HG03039 (cell line): ENCODE measurements around the gene NCK2.
A peak's percentile ranks its signal among the peaks of the same experiment; 100 is the strongest.

ENCODE experiments used
- ATAC-seq: cut with Tn5 transposase; IDR thresholded peaks from one replicate; pipeline ENCODE4 v1.9.1; 2021; ENCODE audit warnings: mild to moderate bottlenecking, moderate library complexity; ENCODE audit not compliant: unreplicated experiment

Gene NCK2

DNA sequence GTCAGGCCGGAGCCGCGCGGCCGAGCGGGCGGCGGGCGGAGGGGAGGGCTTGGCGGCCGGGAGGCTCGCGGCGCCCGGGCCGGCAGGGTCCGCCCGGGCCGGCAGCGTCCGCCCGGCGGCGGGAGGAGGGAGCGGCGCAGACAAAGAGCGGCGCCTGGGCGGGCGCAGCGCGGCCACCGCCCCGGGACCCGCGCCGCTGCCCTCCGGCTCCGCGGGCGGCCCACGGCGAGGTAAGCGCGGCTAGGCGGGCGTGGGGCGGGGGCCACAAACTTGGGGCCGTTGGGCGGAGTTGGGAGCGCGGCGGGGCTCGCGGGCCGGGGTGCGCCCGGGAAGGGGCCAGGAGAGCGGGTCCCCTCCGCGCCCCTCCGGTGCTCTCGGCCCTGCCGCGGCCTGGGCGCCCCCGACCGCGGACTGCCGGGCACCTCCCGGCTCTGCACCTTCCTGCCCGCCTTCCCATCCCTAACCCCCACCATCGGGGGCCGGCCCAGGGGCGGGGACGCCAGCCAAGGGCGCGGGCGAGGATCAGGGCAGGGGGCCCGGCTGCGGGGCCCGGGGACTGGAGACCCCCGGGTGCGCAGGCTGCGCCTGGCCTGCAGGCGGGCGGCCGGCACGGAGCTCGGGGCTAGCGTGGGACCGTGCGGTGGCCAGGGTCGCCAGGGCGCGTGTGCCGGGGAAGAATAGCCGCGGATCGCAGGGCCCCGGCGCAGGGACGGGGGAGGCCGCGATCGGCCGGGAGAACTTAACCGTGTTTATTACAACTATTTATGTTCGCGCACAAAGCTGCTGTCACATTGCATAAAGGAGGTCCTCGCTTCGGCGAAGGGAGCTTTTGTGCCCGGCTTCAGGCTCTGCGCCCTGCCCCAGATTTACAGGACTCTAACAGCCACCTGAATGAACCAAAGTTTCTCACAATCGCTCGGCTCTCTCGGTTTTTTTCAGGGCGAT lies at the start of gene NCK2:
Gene NCK2 (plus strand): TSS at position 4 of the 945 bp plus-strand sequence. CDS start 110,152 bp downstream, outside the sequence.
- ATAC-seq: peak; percentile 12

GRCh38 chr2:105697781-105698449 lies 46.8 kb upstream of the NCK2 start:
- no peak for ATAC-seq

- ATAC-seq: no peak
Measured at GRCh38 chr2:105698820-105699219, 45.9 kb upstream of the NCK2 start.

DNA sequence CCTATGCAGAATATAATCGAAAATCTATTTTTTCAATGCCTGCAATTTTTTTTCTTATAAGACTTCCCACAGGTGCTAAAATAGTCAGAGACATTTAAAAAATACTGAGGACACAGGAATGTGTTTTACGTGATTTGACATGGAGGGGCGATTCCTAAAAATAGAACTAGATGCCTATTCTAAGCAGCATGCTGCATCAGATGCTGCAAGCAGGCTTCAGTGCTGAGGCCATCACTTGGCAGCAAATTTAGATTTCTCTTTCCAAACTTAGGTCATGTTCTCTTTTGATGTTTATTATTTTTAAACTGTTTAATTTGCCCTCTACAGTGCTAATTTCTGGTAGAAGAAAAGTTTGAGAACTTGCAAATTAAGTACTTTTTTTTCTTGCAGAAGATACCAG lies 43.7 kb upstream of the NCK2 start:
- no peak for ATAC-seq

DNA sequence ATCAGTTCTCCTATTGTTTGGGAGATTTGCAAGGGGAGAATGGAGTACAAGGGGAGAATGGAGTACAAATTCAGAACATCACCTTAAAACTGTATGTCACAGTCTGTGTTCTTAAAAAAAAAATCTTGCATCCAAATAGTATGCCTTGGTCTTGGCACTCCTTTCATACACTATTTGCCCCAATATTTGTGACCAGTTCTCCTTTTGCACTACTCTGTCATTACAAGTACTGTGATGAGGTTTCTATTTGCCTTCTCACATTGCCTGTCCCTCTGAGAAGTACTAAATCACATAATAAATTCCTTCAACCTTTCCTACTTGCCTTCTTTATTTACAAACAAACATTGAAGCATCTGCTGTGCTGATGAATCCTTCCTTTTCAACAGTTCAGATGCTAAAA lies 36.0 kb upstream of the NCK2 start:
- no peak for ATAC-seq

- ATAC-seq: no peak
Measured at GRCh38 chr2:105711394-105711793, 33.3 kb upstream of the NCK2 start.

DNA sequence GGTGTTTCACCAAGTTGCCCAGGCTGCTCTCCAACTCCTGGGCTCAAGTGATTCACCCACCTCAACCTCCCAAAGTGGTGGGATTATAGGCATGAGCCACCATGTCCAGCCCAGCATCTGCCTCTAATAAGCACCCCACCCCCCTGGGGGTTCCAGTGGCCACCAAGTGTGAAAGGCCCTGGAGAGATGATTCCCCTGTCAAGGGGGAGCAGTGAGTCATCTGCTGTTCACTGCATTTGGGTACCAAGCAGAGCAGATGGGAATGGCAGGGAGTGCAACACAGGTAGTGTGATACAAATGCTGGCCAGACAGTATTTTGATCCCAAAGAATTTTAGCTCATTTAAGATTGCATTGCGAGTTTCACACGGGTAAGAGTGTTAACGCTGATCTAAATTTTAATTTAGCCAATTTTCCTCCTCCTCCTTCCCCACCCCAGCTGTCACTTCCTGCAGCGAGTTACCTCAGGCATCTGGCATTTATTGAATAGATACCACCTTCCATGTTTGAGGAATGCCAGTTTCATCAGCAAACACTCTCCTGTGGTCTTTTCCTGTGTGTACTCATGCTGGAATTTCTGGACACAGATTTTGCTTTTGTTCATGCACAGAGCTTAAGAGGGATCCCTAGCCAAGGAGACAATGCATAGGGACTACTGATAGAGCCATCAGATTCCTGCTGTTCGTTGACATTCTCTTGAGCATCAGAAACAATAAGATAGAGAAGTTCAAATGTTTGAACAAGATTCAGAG lies 32.4 kb upstream of the NCK2 start:
- no peak for ATAC-seq

DNA sequence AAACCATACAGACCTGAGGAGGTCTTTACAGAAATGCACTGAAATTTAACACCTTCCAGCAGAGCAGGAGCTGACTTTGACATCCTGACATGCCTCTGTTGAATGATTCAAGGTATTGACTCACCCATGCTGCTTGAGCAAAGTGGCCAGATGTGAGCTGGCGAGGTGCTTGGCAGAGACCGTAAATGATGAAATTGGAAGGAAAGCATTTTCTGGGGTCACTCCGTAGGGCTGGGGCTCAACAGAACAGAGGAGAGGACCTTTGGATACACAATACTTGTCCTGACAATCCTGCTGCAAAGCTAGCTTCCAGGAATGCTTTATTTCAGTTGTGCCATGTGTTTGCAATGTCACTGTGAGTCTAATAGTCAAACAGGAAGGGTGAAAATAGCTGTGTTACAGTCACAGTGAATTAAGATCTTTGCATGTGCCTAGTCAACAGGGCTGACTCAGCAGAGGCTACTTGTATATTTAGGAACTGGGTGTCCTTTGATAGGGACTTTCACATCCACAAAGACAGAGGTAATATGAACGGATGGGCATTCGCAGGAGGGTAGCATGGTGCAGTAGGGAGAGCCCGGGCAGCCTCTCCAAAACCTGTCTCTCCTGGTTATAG lies 31.6 kb upstream of the NCK2 start:
- ATAC-seq: no peak

DNA sequence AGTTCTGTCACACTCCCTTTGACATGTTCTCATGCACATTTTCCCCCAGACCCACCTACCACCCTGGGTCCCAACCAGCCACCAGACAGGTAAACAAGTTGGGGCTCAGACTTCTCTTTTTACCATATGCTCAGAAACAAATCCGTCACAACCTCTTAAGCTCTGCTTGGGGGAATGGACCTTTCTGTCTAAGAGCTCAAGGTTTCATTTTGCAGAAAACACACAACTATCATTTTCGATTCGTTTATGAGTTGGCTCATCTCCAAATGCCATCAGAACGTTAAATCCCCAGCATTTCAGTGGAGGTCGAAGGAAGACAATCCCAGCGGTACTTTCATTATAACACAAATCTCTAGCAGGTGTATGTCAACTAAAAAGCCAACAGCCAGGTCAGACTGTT lies 30.6 kb upstream of the NCK2 start:
- ATAC-seq: no peak

DNA sequence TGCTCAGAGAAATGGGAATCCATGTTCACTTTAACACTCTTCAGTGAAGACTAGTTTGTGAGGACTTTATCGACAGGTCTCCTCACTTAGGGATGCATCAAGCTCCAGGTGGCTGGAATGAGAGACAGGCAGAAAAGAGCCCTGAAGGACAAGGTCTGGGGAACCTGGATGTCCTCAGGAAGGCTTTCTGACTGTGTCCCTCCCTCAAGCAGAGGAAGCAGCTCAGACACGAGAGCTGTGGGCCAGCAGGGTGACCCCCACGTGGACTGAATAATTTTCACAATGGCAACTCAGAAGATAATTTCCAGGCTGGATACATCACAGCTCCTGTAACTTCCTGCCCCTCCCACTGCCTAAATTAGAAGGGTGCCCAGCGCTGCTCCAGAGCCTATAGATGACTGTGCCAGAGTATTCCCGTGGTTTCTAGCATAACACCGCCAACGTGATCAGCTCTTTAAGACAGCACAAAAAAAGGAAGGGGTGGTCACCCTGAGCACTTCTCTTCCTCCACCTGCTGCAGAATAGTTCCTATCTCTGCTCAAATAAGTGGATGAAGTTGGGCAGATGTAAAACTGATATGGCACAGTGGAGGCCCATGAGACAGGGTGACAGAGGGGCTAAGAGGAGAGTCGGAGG lies 25.7 kb upstream of the NCK2 start:
- no peak for ATAC-seq

- ATAC-seq: no peak
Measured at GRCh38 chr2:105721991-105722511, 22.7 kb upstream of the NCK2 start.

- ATAC-seq: no peak
Measured at GRCh38 chr2:105722726-105723297, 21.9 kb upstream of the NCK2 start.

GRCh38 chr2:105723431-105723830 lies 21.3 kb upstream of the NCK2 start:
- ATAC-seq: no peak

DNA sequence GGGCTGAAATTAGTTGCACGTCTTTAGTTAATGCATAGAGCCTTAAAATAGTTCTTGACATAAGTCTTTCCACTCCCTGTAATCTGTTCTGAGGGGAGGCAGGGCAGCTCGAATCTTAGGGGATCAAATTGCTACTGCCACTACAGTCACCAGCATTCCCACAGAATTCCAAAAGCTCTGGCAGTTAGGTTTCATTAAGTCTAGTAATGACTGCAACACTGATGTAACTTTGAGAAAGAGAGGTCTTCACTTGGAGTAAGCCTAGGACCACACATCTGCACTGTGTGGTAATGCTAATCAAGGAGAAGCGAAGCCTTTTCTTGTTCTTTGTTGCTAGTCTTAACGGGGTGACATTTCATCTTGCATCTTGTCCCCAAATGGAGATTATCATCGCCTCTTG lies 19.3 kb upstream of the NCK2 start:
- ATAC-seq: no peak

GRCh38 chr2:105730170-105730569 lies 14.5 kb upstream of the NCK2 start:
- ATAC-seq: no peak

DNA sequence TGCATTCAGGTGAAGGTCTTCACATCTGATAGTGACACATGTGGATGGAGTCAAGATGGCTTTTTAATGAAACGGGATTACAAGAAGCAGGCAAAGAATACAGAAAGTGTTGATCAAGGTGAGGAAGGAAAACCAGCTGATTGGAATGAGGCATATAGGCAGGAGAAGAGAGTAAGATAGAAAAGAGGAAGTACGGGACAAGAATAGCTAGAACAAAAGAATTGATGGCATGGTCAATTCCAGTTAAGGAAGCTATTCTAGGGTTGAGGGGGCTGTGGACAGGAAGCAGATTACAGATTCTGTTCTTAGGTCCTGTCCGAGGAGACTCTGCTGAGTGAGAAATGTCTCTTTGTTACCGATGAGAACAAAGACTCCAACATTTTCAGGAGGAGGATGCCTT lies 13.2 kb upstream of the NCK2 start:
- ATAC-seq: no peak

GRCh38 chr2:105732101-105732500 lies 12.6 kb upstream of the NCK2 start:
- ATAC-seq: no peak

- ATAC-seq: no peak
Measured at GRCh38 chr2:105732955-105733607, 11.6 kb upstream of the NCK2 start.

DNA sequence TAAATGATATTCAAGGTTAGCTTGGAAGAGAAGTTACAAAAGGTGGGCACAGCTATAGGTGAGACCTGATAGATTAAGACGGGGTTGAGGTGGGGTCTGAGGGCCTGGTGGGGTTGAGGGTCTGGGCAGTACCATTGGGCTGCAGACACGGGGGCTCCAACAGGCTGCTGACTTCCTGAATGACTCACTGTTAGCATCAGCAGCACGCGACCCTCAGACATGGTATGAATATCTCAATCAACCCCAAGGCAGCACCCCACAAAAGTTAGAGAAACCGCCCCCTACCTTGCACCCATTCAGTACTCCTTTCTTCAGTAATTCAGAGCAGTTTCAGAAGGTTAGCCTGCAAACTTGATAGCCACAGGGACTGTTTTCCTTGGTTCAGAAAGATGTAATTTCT lies 10.8 kb upstream of the NCK2 start:
- no peak for ATAC-seq
